Tibial nerve (tissue), 4 donors: ENCODE results near the gene ATP1A2. TPM values are rescaled to one million over a fixed set of nuclear protein-coding genes. Genes with fewer than 3 reads are reported as not detected.

Experiments used
- DNase-seq, 2 donors: peaks; one replicate each; pipeline ENCODE4 v3.0.0-alpha.2; 2019; ENCODE audit warnings: low spot score in 2 of 2
- H3K27ac ChIP-seq, 4 donors: fragments of 200-600 bp; sonication (generic) in 3 of 4; one replicate each; pipeline ENCODE4 v1.5.1; 2017 to 2019; ENCODE audit warnings: mild to moderate bottlenecking in 1 of 4
- H3K27me3 ChIP-seq, 2 donors: fragments of 200-600 bp; sonication (generic) in 1 of 2; one replicate each; pipeline versions ENCODE4 v1.5.1 to v1.6.0; 2017 to 2019
- H3K36me3 ChIP-seq, 3 donors: fragments of 200-600 bp; sonication (generic); one replicate each; pipeline ENCODE4 v1.5.1; 2018 to 2019
- H3K4me1 ChIP-seq, 4 donors: fragments of 200-600 bp; sonication (generic) in 3 of 4; one replicate each; pipeline ENCODE4 v1.5.1; 2017 to 2019
- H3K4me3 ChIP-seq, 4 donors: fragments of 200-600 bp; sonication (generic) in 3 of 4; one replicate each; pipeline ENCODE4 v1.5.1; 2017 to 2019; ENCODE audit warnings: mild to moderate bottlenecking in 1 of 4, moderate library complexity in 1 of 4
- H3K9me3 ChIP-seq, 4 donors: fragments of 200-600 bp; sonication (generic) in 3 of 4; one replicate each; pipeline ENCODE4 v1.5.1; 2017 to 2019
- EP300 ChIP-seq, 2 donors: sonication (generic); formaldehyde crosslinking; IDR thresholded peaks; one replicate each; pipeline ENCODE4 v1.6.1; 2017; ENCODE audit warnings: antibody characterized with exemption in 2 of 2, mild to moderate bottlenecking in 1 of 2
- POLR2A ChIP-seq, 2 donors: fragments of 450-650 bp; IDR thresholded peaks; one replicate each; pipeline ENCODE4 v1.6.1; 2017; ENCODE audit warnings: antibody characterized with exemption in 2 of 2, mild to moderate bottlenecking in 2 of 2, moderate library complexity in 2 of 2
- WGBS, 2 donors: methylation state at CpG; one replicate each; pipeline ENCODE4 v1.1.5; 2018; 5-methylcytosine and 5-hydroxymethylcytosine counted together
- total RNA-seq, 4 donors: library from RNA; depleted of rRNA; stranded (reverse); fragments of >200 nt; gene quantifications; one replicate each; pipeline ENCODE4 v1.1.0, GENCODE V29; 2016
- TF ChIP-seq, protein P1 (sequence below), 5 experiments: fragments of 200-600 bp in 3 of 5; fragments of 450-650 bp in 2 of 5; sonication (generic) in 3 of 5; IDR thresholded peaks; one replicate each; pipeline ENCODE4 v1.5.1; 2016 to 2019; ENCODE audit warnings: antibody characterized with exemption in 5 of 5, mild to moderate bottlenecking in 3 of 5, moderate library complexity in 2 of 5

ATP1A2 gene
- total RNA-seq, 4 donors from 2014 or later, result 173 to 211 (median 201) TPM

DNA sequence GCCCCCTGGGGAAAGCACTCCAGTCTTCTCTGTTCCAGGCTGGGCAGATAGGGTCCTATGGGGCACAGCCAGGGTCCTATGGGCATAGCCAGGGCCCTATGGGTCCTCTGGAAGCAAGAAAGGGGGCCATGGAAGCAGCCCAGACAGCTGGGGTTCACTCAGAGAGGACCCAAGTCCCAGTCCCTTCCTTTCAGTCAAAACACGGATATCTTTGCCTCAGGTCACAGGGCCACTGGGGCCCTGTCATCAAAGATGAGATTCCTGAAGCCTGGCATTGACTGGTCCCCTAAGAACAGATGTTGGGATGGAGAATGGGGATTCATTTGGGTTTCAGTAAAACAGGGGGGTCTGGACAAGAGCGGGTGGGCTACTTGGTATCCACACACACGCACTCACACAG lies 25.7 kb upstream of the ATP1A2 start:
- Histone ChIP-seq H3K36me3 (peaks cover 0 to 78% (median 0%) of the 10 kb centered on the region in 3 donors), H3K27me3 (no peaks in the 10 kb centered on the region), H3K27ac (no peak overlapping the region), H3K9me3 (no peaks in the 10 kb centered on the region), H3K4me3 (no peak overlapping the region), H3K4me1 (peaks cover 0 to 24% (median 3%) of the 10 kb centered on the region in 4 donors)
- no peak for DNase-seq
- TF ChIP-seq POLR2A (IDR thresholded peaks at IDR 0.05) (no peak), EP300 (IDR thresholded peaks at IDR 0.05) (no peak)
- TF ChIP-seq, protein P1, sequence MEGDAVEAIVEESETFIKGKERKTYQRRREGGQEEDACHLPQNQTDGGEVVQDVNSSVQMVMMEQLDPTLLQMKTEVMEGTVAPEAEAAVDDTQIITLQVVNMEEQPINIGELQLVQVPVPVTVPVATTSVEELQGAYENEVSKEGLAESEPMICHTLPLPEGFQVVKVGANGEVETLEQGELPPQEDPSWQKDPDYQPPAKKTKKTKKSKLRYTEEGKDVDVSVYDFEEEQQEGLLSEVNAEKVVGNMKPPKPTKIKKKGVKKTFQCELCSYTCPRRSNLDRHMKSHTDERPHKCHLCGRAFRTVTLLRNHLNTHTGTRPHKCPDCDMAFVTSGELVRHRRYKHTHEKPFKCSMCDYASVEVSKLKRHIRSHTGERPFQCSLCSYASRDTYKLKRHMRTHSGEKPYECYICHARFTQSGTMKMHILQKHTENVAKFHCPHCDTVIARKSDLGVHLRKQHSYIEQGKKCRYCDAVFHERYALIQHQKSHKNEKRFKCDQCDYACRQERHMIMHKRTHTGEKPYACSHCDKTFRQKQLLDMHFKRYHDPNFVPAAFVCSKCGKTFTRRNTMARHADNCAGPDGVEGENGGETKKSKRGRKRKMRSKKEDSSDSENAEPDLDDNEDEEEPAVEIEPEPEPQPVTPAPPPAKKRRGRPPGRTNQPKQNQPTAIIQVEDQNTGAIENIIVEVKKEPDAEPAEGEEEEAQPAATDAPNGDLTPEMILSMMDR (IDR thresholded peaks at IDR 0.05), result no peak
- 75 to 95% methylated on average over 3 of the region's 3 CpGs for WGBS, 2 donors

DNA sequence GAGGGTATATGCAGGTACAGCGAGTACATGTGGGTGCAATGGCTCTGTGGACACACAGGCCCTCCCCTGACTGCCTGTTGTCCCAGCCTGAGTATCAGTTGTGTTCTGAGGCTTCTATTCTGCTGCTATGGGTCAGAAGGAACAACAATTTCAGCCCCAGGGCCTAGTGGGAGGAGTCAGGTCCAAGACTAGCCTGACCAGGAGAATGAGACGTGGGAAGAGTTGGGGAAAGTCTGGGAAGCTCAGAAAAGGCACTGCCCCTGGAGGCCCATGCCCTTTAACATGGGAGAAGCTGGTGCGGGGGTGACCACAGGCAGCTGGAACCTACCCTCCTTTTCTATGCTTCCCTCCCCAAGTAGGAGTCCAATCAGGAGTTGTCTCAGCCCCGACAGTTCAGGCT lies 24.8 kb upstream of the ATP1A2 start:
- DNase-seq, result no peak
- Histone ChIP-seq H3K36me3 (peaks cover 0 to 83% (median 0%) of the 10 kb centered on the region in 3 donors), H3K9me3 (no peaks in the 10 kb centered on the region), H3K27ac (no peak overlapping the region), H3K4me3 (no peak overlapping the region), H3K27me3 (no peaks in the 10 kb centered on the region), H3K4me1 (peaks cover 0 to 30% (median 6%) of the 10 kb centered on the region in 4 donors)
- 77 to 81% methylated on average over 4 of the region's 4 CpGs for WGBS, 2 donors
- TF ChIP-seq POLR2A (IDR thresholded peaks at IDR 0.05) (no peak), EP300 (IDR thresholded peaks at IDR 0.05) (no peak)
- TF ChIP-seq, protein P1 (IDR thresholded peaks at IDR 0.05), result no peak

DNA sequence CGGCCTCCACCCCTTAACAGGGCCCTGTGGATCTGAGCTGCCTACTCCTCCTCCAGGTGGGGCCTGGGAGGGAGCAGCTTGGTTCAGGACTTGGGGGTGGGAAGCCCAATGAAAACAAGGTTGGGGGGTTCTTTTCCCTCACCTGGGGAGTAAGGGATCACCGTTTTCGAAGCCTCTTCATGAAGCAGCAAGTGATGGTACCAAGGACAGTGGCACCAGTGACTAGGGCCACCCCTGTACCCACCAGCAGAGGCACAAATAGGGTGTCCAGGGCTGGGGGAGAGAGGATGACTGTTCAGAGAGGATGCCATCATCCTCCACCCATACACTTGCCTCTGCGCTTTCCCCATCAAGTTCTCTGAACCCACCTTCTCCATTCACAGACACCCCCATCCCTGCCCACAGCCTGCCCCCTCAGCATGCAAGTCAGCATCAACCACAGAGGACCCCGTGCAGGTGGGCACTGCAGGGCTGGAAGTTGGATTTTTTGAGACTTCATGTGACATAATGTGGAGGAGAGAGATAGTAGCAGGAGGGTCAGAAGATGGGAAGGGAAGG lies 23.8 kb upstream of the ATP1A2 start:
- H3K9me3 ChIP-seq, result no peaks in the 10 kb centered on the region
- no peaks in the 10 kb centered on the region for H3K27me3 ChIP-seq
- WGBS, 2 donors, result 91 to 96% methylated on average over 5 of the region's 5 CpGs
- no peak for DNase-seq
- no peak overlapping the region for H3K27ac ChIP-seq
- peaks cover 0 to 33% (median 16%) of the 10 kb centered on the region in 4 donors for H3K4me1 ChIP-seq
- H3K4me3 ChIP-seq, result no peak overlapping the region
- H3K36me3 ChIP-seq, result peaks cover 0 to 83% (median 0%) of the 10 kb centered on the region in 3 donors
- TF ChIP-seq POLR2A (IDR thresholded peaks at IDR 0.05) (no peak), EP300 (IDR thresholded peaks at IDR 0.05) (no peak)
- TF ChIP-seq, protein P1 (IDR thresholded peaks at IDR 0.05), result no peak

DNA sequence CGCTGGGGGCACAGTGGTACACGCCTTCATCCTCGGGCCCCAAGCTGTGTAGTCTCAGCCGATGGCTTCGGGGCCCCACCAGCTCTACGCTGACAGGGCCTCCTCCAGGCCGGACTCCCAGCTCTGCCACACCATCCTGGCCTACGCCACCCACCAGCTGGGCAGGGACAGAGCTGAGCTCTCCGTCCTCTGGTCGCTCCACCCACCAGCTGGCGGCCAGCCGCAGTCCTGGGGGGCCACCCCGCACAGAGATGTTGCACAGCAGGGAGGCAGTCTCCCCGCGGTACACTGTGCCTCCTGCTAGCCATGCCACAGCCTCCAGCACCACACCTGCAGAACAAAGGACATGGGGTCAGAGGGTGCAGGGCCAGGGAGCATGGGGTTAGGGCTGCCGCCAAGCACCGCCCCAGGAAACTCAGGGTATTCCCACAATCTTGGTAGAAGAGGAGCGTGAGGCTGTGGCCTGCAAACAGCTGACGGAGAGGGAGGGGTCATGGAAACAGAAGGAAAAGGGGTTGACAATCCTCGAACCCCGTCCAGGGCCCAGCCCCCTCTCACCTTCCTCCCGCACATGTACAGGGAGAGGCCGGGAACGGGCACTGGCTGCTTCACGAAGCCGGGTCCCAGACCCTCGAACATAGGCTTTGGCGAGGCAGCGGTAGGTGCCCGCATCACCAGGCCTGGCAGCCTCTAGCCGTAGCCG lies 23.0 kb upstream of the ATP1A2 start:
- no peak overlapping the region for H3K4me3 ChIP-seq
- peak overlapping the region in 1 of 4 donors; percentile 99 for H3K27ac ChIP-seq
- peaks cover 0 to 79% (median 0%) of the 10 kb centered on the region in 3 donors for H3K36me3 ChIP-seq
- TF ChIP-seq, protein P1 (IDR thresholded peaks at IDR 0.05), result no peak
- TF ChIP-seq EP300 (IDR thresholded peaks at IDR 0.05) (no peak), POLR2A (IDR thresholded peaks at IDR 0.05) (no peak)
- H3K9me3 ChIP-seq, result no peaks in the 10 kb centered on the region
- H3K27me3 ChIP-seq, result no peaks in the 10 kb centered on the region
- 82 to 92% methylated on average over 23 to 32 of the region's 32 CpGs for WGBS, 2 donors
- peaks cover 0 to 41% (median 23%) of the 10 kb centered on the region in 4 donors for H3K4me1 ChIP-seq
- DNase-seq, result no peak

DNA sequence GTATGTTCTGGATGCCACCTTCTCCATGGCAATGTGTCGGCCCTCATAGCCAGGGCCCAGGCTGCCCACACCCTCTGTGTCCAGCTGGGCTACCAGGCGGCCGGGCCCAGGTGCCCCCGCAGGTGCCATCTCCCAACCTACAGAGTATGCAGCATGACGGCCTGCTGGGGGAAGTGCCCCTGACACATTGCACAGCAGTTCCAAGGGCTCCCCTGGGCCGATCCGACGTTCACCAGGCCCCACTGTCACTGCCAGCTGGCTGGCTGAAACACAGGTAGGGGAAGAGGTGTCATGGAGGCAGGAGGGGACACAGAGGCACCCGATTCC lies 22.5 kb upstream of the ATP1A2 start:
- TF ChIP-seq POLR2A (IDR thresholded peaks at IDR 0.05), result no peak
- TF ChIP-seq, protein P1 (IDR thresholded peaks at IDR 0.05), result no peak
- no peak for TF ChIP-seq EP300 (IDR thresholded peaks at IDR 0.05)
- Histone ChIP-seq H3K9me3 (no peaks in the 10 kb centered on the region), H3K4me3 (no peak overlapping the region), H3K27ac (peak overlapping the region in 2 of 4 donors; percentile 28 to 99), H3K27me3 (no peaks in the 10 kb centered on the region), H3K4me1 (peaks cover 0 to 45% (median 28%) of the 10 kb centered on the region in 4 donors), H3K36me3 (peaks cover 0 to 74% (median 0%) of the 10 kb centered on the region in 3 donors)
- DNase-seq, result no peak
- 79 to 89% methylated on average over 5 to 8 of the region's 9 CpGs for WGBS, 2 donors
